ENCODE data around the gene ABHD8.
"Not testable (repeated sequence)": the region's sequence is repeated elsewhere in the genome, so short reads cannot be mapped to it uniquely, and the experiment has no call there.

The ABHD8 gene

DNA sequence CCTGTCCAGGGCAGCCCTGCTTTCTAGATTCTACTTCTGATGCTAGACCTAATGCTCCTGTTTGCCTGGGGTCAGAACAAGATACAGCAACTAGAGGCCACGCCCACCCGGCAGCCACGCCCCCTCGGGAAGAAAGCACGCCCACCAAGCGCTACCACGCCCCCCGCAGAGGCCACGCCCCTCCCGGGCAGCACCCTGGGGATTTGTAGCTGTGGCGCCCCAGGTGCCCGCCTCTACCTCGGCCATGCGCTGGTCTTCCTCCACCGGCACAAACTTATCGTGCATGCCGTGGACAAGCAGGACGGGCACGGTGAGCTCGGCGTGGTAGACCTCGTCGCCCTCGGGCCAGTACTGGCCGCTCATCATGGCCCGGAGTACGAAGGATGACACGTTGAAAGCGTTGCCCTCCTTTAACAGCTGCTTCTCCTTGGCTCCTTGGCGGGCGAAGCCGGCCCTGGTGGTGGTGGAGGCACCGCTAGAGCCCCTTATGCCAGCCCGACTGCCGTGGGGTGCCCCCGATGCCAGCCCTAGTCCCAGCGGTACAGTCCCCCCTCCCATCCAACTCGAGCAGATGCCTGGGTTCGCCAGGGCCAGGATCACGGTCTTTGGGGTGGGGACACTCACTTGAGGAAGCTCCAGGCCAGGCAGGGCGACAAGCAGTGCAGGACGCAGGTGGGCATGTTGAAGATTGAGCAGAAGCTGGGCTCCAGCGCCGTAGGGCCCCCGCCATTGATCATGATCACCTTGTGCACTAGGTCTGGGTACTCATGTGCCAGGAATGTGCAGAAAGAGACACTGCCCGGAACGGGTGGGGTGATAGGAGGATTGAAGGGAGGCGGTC is 9.0 kb downstream of the ABHD8 start:
- DNase-seq: peak; percentile 72

DNA sequence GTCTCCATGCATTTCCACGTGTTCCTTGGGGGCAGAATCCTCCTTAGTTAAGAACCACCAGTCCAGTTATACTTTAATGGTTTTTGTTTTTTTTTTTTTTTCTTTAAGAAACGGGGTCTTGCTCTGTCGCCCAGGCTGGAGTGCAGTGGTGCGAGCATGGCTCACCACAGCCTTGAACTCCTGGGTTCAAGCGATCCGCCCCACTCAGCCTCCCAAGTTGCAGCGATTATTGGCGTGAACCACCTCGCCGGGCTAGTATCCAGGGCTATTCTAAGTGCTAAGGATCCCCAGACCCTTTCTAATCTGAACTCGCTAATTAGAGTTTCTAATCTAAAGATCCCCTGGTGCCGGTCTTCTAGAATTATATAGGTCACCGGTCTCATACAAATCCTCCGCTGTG is 9.6 kb downstream of the ABHD8 start:
- DNase-seq: peak; percentile 17

DNA sequence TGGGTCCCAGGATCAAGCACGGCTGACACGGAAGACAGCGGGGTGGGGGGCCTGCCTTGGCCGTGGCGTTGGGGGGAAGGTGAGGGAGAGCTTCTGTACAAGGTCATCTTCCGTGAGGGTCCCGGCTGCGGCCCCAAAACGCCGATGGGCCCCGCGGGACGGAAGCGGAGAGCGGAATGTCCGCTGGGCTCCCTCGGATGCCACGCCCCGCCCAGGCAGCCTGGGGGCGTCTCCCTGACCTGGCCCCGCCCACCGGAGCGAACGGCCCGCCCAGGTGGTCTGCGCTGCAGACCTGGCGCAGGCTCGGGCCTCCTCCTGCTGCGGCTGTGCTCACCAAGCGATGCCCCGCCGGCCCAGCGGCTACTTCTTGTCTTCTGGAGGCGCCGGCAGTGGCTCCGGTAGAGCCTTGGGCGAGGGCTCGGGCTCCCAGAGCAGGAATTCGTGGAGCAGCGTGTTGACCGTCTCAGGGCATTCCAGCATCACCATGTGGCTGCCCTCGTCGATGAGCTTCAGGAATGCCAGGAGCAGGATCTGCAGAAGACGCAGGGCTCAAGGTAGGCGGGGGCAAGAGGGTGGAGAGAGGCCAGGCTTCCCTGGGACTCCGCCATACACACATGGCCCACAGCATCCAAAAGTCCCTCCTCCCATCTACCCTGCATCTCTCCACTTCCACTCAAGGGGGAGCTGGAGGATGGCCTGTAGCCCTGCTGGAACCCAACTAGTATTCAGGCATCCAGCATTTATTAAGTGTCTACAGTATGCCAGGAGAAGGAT is 10.7 kb downstream of the ABHD8 start:
- DNase-seq: peak; percentile 94

DNA sequence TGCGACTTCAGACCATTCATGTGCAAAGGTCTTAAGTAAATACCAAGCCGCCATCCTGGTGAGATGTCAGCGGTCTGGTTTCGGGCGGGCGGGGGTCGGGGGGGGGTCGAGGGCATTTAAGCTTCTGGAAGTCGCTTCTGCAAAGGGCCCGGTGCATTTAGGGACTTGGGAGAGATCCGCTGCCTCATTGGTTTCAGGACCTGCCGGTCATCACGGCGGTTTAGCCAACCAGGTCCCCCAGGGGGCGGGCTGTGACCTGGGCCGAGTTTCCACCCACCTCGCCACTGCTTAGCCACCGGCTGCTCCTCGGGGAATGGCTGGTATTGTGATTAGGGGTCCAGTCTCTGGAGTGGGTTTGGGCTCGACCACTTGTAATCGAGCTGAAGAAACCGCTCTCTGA is 13.7 kb downstream of the ABHD8 start:
- DNase-seq: peak; percentile 68

DNA sequence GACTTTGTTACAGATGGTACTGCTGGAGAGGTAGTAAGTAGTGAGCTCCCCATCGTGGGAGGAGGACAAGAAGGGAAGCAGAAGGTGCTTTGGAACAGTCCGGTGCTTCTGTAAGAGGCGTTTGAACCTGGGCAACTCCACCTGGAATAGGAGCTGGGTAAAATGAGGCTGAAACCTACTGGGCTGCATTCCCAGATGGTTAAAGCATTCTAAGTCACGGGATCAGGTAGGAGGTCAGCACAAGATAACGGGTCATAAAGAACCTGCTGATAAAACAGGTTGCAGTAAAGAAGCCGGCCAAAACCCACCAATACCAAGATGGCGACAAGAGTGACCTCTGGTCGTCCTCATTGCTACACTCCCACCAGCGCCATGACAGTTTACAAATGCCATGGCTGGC is 16.5 kb downstream of the ABHD8 start:
- no peak for DNase-seq

DNA sequence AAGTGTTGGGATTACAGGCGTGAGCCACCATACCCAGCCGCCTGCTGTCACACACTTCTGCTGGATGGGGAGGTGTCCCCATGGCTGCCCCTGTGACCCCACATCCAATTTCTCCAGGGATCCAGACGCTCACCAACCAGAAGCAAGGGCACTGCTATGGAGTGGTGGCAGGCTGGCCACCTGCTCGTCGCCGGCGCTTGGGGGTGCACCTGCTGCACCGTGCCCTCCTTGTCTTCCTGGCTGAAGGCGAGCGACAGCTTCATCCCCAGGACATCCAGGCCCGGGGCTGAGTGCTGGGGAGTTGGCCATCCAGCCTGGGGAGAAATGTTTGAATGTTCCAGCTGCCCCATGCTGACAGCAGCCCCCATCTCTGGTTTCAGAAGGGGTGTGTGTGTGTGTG is 17.0 kb downstream of the ABHD8 start:
- no peak for DNase-seq

DNA sequence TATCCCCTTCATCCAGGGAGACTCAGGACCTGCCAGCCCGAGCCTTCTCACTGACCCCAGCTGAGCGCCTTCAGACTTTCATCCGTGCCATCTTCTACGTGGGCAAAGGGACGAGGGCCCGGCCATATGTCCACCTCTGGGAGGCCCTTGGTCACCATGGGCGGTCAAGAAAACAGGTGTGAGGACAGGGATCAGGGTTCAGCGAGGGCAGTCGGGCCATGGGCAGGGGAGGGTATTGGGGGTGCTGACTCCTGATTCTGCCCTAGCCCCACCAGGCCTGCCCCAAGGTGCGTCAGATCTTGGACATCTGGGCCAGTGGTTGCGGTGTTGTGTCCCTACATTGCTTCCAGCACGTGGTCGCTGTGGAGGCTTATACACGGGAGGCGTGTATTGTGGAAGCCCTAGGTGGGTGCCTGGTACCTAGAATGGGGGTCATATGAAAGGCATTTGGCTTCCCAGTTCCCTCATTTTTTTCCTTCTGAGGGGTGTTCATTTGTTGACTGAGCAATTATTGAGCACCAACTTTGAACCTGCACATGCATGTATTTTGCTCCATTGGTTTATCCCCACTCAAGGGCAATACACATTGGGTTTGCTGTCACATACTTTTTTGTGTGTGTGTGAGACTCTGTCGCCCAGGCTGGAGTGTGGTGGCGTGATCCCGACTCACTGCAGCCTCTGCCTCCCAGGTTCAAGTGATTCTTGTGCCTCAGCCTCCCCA is 17.6 kb downstream of the ABHD8 start:
- DNase-seq: no peak

DNA sequence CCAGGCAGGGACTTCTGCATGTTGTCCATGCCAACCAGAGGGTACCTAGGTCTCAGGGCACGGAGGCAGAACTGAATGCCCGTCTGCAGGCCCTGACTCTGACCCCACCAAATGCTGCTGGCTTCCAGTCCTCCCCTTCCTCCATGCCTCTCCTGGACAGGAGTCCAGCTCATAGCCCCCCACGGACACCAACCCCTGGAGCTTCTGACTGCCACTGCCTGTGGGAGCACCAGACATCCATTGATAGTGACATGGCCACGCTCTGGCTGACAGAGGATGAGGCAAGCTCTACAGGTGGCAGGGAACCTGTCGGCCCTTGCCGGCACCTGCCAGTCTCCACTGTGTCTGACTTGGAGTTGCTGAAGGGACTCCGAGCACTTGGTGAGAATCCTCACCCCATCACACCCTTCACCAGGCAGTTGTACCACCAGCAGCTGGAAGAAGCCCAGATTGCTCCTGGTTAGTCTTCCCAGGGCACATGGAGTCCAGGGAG is 19.7 kb downstream of the ABHD8 start:
- no peak for DNase-seq

DNA sequence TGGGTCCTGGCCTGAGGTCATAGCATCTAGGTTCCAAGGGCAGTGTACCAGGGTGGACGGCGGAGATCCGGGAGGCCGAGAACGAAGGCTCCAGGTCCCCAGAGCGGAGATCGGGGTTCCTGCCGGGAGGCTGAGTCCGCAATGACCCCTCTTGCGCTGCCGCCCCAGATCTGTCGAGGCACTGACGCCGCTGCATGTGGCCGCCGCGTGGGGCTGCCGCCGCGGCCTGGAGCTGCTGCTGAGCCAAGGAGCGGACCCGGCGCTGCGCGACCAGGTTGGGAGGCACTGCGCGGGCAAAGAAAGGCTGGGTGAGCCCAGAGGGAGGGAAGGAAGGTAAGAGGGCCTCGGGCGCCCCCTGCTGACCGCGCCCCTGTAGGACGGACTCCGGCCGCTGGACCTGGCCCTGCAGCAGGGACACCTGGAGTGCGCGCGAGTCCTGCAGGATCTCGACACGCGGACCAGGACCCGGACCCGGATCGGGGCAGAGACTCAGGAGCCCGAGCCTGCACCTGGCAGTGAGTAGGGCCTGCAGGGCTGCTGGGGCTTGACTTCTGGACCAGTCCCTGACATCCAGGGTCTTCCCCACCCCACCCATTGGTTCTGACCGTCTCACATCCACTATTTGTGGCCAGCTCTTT is 20.6 kb downstream of the ABHD8 start:
- peak; percentile 96 for DNase-seq

DNA sequence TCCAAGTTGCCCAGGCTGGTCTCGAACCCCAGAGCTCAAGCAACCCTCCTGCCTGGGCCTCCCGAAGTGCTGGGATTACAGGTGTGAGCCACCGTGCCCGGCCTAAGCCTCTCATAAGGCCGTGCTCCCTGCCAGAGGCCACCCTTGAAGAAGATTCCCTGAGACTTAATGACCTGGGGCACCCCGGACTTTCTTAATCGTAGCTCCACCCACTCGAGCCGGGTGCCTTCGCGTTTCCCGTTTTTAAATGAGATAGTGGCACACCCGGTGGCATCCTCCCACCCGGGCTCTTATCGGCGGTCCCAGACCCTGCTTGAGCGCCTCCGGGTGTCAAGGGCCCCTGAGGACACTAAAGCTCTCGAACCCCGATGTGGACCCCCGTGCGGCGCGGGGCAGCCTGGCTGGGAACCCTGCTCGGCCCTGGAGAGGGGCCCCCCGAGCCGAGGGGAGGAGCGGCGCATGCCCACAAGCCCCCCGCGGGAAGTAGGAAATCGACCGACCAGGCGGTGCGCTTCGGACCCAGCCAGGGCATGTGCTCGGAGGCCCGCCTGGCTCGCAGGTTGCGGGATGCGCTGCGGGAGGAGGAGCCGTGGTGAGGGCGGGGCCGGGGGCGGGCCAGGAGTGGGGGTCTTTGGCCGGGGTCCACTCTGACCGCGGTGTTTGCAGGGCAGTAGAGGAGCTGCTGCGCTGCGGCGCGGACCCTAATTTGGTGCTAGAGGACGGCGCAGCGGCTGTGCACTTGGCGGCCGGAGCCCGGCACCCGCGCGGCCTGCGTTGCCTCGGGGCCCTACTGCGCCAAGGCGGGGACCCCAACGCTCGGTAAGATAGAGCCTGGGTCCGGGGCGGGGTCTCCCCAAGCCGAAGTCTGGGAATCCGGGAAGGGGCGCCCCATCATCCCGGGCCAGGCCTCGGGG is 21.6 kb downstream of the ABHD8 start, which contains the start of gene ANKLE1:
TSS of gene ANKLE1 (plus strand) at position 511 of the 914 bp plus-strand sequence. CDS start at position 531, 20 bp downstream.
- peak; percentile 93 for DNase-seq

DNA sequence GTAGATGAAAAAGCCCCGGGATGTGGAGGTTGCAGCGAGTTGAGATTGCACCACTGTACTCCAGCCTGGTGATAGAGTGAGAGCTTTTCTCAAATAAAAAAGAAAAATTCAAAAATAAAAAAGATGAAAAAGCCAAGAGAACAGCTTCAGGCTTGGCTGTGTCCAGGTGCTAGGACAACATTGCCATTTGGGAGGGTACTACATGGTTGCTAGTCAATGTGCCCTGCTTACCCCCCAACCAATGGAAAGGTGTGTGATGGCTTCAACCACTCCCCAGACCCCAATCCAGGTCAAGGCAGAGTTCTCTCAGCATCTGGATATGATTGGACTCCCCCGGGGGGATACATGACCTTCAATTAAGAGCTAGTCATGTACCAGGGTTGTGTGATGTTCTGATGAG is 23.8 kb downstream of the ABHD8 start:
- no peak for DNase-seq

DNA sequence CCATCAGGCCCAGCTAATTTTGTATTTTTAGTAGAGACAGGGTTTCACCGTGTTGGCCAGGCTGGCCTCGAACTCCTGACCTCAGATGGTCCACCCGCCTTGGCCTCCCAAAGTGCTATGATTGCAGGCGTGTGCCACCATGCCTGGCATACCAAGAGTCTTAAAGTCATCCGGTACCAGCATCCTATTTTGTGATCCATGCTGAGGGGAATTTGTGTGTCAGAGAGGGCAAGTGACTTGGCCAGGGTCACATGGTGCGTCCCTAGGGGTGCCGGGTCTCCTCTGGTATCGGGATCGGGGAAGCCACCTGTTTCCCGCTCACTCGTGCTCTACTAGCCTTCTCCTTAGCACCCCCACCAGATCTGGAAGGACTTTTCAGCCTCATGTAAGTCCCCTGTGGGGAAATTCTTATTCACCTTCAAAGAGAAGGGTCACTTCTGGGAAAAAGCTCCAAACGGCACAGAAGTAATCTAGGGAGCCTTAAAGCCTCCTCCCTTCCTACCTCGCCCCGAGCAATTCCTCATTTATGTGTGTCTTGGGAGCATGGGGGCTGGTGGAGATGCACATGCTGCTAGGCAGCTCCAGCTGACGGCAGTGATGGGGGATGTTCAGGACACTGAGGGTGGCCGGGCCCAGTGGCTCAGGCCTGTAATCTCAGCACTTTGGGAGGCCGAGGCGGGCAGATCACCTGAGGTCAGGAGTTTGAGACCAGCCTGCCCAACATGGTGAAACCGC is 27.6 kb downstream of the ABHD8 start:
- DNase-seq: no peak

DNA sequence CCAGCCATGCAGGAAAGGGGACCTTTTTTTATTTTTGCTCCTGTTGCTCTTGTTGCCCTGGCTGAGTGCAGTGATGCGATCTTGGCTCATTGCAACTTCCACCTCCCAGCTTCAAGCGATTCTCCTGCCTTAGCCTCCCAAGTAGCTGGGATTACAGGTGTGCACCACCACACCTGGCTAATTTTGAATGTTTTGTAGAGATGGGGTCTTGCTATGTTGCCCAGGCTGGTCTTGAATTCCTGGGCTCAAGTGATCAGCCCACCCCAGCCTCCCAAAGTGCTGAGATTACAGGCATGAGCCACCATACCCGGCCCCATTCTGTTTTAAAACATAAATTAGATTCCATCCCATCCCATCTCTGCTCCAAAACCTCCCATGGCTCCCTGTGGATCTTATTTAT is 28.3 kb downstream of the ABHD8 start:
- DNase-seq: not testable (repeated sequence)

DNA sequence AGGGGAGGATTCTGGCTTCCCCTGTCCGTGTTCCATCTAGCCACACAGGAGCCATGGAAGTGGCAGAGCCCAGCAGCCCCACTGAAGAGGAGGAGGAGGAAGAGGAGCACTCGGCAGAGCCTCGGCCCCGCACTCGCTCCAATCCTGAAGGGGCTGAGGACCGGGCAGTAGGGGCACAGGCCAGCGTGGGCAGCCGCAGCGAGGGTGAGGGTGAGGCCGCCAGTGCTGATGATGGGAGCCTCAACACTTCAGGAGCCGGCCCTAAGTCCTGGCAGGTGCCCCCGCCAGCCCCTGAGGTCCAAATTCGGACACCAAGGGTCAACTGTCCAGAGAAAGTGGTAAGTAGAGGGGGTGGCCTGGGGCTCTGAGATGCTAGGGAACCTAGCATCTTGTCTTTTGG is 34.5 kb downstream of the ABHD8 start:
- DNase-seq: no peak

DNA sequence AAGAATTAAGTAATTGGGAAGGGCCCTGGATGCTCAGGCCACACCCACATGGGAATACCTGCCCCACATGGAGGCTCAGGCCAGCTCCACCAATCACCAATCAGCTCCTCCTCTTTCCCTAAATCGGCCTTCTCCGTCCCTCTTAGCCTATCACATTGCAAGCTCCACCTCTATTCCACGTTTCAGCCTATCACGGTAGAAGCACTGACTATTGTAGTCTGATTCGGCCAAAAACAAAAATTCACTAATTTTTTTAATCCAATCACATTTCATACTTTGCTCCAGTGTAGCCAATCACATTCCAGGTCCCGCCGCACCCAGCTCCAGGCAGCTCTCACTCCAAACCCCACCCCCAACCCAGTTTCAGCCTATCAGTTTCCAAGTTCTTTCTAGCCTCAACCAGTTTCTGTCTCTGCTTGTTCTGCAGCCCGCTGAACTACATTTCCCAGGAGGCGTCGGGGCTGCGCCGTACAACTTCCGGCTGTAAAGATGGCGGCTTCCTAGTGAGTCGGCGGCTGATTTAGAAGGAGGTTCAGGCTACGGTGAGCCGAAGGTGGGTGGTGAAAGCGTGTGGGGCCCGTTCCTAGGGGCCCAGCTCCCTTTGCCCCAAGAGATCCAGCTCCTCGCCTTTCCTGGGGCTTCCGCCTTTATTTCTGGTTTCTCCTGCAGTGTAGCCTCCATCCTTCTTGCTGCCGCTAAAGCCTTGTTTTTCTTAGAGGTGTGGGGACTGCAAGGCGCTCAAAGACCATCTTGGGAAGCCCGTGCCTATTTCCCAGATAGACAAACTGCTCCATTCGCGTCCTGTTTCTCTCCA is 36.0 kb downstream of the ABHD8 start, which contains the start of gene BABAM1:
TSS of gene BABAM1 (plus strand) at position 469 of the 814 bp plus-strand sequence. CDS start 1,364 bp downstream, outside the sequence.
- DNase-seq: peak; percentile 99

DNA sequence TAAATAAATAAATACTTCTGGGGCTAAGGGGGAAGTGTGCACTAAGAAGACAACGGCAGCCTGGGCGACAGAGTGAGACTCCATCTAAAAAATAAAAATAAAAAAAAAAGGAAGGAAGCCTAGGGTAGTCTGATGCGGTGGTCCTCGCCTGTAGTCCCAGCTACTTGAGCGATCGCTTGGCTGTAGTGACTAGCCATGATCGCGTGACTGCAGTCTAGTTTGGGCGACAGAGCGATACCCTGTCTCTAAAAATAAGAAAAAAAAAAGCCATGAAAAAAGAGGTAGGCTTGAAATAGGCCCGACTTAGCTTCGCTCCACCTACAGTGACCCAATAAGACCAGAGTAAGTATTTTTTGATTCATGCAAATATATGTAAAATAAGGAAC is 36.6 kb downstream of the ABHD8 start:
- DNase-seq: no peak

DNA sequence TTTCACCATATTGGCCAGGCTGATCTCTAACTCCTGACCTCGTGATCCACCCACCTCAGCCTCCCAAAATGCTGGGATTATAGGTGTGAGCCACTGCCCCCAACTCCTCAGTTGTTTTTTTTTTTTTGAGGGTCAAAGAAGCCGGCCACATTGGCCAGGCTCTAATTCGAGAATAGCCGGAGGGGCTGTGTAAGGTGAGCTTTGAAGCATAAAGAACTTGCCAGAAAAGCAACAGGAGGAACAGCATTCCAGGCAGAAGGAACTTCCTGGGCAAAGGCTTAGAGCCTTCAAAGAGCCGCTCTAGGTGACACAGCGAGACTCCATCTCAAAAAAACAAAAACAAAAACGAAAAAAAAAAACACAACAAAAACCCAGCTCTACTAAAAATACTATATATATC is 37.2 kb downstream of the ABHD8 start:
- no peak for DNase-seq

DNA sequence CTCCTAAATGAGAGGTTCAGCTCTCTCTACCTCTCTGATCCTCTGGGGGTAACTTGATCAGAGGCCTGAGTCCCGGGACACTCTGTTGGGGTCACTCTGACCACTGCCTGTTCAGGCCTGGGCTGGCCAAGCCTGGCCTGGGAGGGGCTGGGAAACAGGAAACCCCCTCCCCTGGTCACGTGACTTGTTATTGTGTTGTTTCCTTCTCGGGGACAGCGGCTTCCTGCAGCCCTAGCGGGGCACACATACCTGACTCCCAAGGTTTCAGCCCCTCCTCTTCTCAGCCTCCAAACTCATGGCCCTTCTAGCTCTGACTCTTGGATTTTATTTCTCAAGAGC is 38.6 kb downstream of the ABHD8 start, which contains the start of gene USHBP1:
TSS of gene USHBP1 (minus strand) at position 105 of the 339 bp plus-strand sequence. CDS start 446 bp downstream, outside the sequence.
- DNase-seq: no peak

DNA sequence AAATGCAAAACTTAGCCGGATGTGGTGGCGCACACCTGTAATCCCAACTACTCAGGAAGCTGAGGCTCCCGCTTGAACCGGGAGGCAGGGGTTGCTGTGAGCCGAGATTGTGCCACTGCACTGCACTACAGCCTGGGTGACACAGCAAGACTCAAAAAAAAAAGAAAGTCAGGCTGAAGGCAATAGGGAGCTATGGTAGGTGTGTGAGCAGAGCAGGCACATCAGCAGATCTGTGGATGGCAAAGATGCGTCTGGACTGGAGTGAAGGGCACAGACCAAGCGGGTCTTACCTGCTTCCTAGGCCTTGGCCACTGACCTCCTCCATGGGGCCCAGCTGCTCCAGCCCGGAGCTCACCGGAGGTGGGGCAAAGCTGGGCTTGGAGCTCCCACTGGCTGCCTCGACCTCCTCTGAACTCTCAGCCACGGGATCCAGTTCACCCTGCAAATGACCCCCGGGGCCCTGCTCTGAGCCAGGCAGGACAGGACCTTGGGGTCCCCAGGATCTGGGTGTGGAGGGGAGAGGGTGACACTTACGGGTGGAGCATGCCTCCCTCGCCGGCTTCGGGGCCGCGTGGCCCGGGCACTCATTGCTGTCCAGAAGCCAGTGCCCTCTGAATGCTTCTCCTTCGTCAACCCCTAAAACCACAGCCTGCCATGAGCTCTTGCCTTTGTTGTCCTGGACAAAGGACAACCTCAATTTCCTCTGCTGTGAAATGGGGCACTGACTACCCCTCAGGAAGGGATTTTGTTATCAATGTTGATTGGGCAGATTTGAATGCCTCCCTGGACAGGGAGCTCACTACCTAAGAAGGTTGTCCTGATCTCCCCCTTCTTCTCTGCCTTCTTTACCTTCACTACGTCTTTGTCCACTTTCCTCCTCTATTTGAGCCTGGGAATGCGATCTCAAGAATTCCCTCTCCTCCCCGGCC is 39.2 kb downstream of the ABHD8 start:
- no peak for DNase-seq
